HG02678 (cell line): ENCODE results near the gene PRM3.
"Not testable (repeated sequence)": the region's sequence is repeated elsewhere in the genome, so short reads cannot be mapped to it uniquely, and the experiment has no call there.

Source experiments
- ATAC-seq: cut with Tn5 transposase; IDR thresholded peaks from one replicate; pipeline ENCODE4 v1.9.1; 2021; ENCODE audit warnings: mild to moderate bottlenecking, moderate library complexity; ENCODE audit not compliant: unreplicated experiment

Gene PRM3

GRCh38 chr16:11306381-11306780 is 33.0 kb upstream of the PRM3 start:
- no peak for ATAC-seq

DNA sequence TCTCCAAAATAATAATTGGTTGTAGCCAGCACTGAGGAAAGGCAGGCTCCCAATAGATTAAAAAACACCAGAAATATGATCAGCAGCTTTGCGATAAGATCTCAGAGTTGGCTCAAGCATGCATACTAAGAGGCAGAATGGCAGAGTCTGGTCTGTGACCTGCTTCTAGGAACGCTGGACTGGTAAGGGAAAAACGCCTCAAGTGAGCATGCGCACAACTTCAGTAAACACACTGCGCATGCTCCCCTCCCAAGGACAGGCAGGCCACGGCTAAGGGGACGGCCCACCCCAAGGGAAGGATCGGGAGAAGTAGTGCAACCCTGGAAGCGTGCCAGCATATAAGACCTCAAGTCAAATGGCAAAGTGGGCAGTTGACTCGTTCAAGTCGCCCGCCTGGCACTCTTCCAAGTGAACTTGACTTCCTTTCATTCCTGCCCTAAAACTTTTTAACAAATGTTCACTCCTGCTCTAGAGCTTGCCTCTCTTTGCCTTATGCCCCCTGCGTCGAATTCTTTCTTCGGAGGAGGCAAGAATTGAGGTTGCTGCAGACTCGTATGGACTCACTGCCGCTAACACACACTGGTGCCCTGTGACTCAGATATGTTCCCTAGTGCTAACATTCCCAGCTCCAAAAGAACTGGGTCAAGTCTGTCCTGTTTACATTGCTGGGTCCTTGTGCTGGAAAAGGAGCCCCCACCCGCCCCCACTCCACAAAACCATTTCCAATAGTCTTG is 30.1 kb upstream of the PRM3 start:
- no peak for ATAC-seq

GRCh38 chr16:11302977-11303376 is 29.5 kb upstream of the PRM3 start:
- ATAC-seq: no peak

DNA sequence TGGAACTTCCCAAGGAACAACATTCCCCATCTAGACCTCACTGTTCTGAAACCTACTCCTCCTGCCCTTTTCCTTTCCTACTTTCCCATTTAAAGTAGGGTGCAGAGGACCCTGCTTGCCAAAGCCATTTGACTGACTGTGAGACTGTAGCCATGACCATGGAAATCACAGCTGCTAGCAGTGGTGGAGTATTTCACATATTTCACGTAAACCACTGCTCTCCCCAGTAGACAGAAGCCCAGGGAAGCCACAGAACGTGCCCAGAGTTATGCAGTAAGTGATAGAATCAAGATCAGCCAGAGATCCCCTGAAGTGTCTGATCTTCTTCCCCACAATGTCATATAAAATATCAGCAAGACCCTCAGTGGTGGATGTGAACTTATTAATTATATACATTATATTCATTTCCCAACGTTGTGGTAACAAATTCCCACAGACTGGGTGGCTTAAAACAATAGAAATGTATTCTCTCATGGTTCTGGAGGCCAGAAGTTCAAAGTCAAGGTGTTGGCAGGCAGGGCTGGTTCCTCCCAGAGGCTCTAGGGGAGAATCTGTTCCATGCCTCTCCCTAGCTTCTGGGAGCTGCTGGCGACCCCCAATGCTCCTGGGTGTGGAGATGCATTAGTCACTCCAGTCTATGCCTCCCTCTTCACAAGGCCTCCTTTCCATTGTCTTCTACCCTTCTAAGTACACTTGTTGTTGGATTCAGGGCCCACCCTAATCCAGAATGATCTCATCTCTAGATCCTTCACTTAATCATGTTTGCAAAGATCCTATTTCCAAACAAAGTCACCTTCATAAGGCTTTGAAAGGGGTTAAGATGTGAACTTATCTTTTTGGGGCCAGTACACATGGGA is 28.4 kb upstream of the PRM3 start:
- ATAC-seq: no peak

DNA sequence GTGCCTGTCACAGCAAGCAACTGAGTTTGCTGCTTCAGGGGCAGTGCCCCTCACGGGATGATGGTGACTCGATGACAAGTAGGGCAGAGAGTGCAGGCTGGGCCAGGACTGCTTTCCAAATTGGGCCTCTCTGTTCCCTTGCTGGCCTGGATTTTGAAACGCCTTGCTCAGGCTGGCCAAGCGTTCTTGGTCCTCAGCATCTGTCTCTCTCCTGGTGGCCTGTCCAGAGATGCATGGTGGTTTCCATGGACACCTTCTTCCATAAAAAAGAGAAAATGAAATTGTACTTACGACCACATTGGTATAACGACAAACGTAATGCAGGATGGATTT is 27.1 kb upstream of the PRM3 start:
- no peak for ATAC-seq

- no peak for ATAC-seq
Measured at GRCh38 chr16:11299865-11300559, 26.6 kb upstream of the PRM3 start.

DNA sequence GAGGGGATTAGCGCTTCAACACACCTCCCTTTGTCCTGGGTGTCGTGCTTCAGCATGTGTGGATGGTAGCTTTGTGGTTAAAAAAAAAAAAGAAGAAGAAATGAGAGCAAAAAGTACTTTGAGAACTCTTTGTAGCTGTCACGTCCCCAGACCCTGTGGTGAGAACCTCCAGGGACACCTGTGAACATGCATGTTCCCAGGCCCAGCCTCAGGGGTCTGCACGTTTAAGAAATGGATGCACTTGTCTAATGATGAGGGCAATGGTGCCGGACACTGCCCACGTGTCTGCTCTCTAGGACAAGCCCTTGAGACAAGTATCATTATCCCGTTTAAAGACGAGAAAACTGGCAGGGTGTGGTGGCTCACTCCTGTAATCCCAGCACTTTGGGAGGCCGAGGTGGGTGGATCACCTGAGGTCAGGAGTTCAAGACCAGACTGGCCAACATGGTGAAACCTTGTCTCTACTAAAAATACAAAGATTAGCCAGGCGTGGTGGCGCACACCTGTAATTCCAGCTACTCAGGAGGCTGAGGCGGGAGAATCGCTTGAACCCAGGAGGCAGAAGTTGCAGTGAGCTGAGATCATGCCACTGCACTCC is 25.6 kb upstream of the PRM3 start:
- peak; percentile 34 for ATAC-seq

- ATAC-seq: no peak
Measured at GRCh38 chr16:11298143-11298900, 24.9 kb upstream of the PRM3 start.

DNA sequence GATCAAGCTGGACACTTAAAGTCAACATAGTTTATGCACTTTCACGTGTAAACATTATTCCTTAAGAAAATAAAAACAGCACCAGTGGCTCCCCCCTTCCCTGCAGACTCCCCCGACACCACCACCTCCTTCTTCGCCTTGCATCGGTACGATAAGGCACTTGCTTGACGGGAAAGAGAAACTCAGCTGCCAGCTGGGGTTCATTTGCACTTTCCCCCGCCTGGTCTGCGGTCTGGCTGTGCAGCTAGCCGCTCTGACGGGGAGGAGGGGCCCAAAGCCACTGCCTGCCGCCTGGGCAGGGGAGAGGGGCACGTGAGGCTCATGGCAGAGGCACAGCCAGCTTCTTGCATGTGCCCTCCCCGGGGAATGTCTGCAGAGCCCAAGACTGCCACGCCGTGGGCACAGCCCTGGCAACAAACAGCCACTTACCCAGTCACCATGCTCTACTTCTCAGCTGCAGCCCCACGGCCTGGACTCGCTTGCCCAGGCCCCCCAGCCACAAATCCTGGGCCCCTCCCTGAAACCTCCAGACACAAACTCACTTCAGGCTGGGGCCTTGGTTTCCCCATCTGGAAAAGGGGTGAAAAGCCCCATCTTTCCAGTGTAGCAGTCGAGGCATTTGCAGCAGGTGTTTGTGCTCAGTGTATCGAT is 24.2 kb upstream of the PRM3 start:
- peak; percentile 81 for ATAC-seq

GRCh38 chr16:11296706-11297491 is 23.5 kb upstream of the PRM3 start:
- peak; percentile 22 for ATAC-seq

DNA sequence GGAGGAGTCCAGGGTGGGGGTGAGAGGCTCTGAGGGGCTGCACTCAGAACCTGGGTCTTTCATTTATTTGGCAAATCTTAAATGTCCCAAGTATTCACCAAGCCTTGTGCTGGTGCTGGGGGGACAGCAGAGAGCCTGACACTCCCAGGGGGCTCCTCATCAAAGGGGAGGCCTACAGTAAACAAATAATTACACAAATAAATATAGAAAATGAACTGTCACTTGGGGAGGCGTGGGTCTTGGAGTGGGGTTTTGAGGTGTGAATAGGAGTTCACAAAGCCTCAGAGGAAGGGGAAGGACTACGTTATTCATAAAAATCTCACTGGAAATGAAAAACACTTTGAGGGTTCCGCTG is 22.9 kb upstream of the PRM3 start:
- no peak for ATAC-seq

- no peak for ATAC-seq
Measured at GRCh38 chr16:11295672-11296071, 22.2 kb upstream of the PRM3 start.

DNA sequence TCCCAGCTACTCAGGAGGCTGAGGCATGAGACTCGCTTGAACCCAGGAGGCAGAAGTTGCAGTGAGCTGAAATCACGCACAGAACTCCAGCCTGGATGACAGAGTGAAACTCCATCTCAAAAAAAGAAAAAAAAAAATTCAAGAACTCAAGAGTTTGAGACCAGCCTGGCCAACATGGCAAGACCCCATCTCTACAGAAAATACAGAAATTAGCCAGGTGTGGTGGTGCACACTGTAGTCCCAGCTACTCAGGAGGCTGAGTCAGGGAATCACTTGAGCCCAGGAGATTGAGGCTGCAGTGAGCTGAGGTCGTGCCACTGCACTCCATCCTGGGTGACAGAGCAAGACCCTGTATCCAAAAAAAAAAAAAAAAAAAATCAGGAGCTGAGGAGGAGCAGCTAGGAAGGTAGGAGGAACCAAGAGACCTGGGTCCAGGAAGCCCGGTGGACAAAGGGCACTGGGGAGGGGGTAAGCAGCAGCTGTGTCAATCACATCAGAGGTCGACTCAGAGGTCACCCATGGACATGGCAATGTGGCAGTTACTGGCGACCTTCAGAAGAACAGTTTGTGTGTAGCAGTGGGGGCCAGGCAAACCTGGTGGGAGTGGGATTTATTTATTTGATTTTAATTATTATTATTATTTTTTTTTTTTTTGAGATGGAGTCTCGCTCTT is 18.8 kb upstream of the PRM3 start:
- no peak for ATAC-seq

DNA sequence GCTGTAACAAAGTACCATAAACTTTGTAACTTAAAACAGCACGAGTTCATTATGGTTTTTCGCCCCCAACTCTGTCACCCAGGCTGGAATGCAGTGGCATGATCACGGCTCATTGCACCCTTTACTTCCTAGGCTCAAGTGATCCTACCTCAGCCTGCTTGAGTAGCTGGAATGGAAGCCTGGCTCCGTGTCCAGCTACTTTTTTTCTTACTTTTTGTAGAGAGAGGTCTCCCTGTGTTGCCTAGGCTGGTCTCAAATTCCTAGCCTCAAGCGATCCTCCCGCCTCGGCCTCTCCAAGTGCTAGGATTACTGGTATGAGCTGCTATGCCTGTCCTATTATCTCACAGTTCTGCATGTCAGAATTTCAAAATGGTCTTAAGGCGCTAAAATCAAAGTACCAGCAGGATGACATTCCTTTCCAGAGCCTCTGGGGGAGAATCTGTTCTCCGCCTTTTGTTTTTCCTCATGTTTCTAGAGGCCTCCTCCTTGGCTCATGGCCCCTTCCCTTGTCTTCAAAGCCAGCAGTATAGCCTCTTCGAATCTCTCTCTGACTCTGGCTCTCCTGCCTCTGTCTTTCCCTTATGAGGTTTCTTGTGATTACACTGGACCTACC is 17.8 kb upstream of the PRM3 start:
- ATAC-seq: no peak

DNA sequence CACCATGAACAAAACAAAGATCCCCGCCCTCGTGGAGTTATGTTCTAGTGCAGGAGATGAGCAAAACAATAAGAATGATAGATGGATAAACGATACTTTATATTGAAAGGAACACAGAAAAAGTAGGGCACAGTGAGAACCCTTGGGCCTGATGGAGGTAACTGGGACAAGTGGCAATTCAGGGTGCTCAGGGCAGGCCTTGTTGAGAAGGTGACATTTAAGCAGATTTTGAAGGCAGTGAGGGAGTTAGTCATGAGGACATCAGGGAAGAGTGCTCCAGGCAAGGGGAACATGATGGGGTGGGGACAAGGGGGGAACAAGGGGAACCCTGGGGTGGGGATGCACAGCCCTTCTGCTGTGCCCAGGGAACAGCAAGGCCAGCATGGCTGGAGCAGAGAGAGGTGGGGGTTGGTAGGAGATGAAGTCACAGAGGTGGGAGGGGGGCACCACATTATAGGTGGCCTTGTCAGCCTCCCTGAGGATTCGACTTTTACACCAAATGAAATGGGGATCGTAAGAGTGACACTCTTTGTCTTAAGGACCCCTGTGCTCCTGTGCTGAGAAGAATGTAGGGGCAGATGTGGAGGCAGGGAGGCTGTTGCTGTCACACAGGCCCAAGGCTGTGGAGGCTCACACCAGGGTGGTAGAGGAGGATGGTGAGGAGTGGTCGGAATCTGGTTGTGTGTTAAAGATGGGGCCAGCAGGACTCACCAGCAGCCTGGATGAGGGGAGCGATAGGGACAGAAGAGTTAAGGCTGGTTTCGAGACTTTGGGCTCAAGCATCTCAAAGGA is 16.9 kb upstream of the PRM3 start:
- no peak for ATAC-seq

DNA sequence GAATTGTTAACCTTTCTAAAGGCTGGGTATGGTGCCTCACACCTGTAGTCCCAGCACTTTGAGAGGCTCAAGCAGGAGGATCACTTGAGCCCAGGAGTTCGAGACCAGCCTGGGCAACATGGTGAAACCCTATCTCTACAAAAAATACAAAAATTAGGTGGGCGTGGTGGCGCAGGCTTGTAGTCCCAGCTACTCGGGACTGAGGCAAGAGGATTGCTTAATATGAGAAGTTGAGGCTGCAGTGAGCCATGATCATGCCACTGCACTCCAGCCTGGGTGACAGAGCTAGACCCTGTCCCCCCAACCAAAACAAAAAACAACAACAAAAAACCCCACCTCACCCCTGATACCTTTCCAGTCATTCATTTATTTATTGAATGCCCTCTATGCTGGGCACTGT is 16.3 kb upstream of the PRM3 start:
- ATAC-seq: not testable (repeated sequence)

DNA sequence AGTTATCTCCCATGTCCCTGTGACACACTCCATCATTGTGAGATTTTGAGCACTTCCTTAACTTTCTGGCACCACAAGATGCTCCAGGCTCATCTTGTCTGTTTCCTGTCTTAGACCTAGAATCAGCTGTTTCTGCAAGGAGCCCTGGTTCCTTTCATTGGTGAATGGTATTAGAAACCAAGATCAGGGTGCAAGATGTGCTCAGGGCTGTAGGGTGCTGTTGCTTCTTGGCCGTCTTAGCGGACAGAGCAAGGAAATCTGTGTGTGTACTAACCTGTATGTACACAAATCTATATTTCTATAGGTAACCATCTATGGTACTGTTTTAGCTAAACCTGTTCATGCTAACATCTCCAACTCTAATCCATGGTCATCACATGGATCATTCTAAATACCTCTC is 15.8 kb upstream of the PRM3 start:
- ATAC-seq: no peak

DNA sequence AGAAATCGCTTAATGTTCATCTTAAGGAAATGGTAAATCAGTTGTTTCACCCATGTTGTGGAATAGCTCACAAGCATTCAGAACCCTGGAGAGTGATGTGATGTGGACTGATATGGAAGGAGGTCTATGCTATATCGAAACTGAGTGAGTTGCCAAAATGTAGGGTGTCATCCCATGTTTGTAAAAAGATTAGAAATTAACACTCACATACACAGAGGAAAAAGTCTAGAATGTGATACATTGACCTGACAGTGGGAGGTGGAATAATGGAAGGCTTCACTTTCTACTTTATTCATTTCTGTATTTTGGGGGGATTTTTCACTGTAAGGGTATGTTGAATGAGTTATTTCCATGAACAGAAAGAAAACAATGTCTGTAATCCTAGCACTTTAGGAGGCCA is 12.4 kb upstream of the PRM3 start:
- no peak for ATAC-seq
